GM19238 (cell line): ENCODE measurements around the gene RGS2.
A peak's percentile ranks its signal among the peaks of the same experiment; 100 is the strongest.

Source experiments
- DNase-seq: peaks from one replicate; pipeline ENCODE4 v3.0.0; 2011; ENCODE audit warnings: low spot score; ENCODE audit not compliant: insufficient read length

RGS2 gene

GRCh38 chr1:192808518-192809306 is at the start of gene RGS2:
RGS2 (plus strand) TSS chr1:192809039; CDS start chr1:192809072, 33 bp downstream.
- DNase-seq = peak; percentile 71

- no peak for DNase-seq
Measured at GRCh38 chr1:192759104-192759503, 49.7 kb upstream of the RGS2 start.

GRCh38 chr1:192762265-192762664 is 46.6 kb upstream of the RGS2 start:
- DNase-seq = no peak

- DNase-seq = no peak
Measured at GRCh38 chr1:192763243-192763642, 45.6 kb upstream of the RGS2 start.

GRCh38 chr1:192763756-192764155 is 45.1 kb upstream of the RGS2 start:
- no peak for DNase-seq

GRCh38 chr1:192764675-192765074 is 44.2 kb upstream of the RGS2 start:
- no peak for DNase-seq

- DNase-seq = no peak
Measured at GRCh38 chr1:192766009-192766625, 42.7 kb upstream of the RGS2 start.

- DNase-seq = no peak
Measured at GRCh38 chr1:192766876-192767275, 42.0 kb upstream of the RGS2 start.

- no peak for DNase-seq
Measured at GRCh38 chr1:192767798-192768197, 41.0 kb upstream of the RGS2 start.

- no peak for DNase-seq
Measured at GRCh38 chr1:192768463-192768862, 40.4 kb upstream of the RGS2 start.

- no peak for DNase-seq
Measured at GRCh38 chr1:192771341-192771740, 37.5 kb upstream of the RGS2 start.

- no peak for DNase-seq
Measured at GRCh38 chr1:192775631-192776030, 33.2 kb upstream of the RGS2 start.

GRCh38 chr1:192776206-192776605 is 32.6 kb upstream of the RGS2 start:
- no peak for DNase-seq

GRCh38 chr1:192776998-192777397 is 31.8 kb upstream of the RGS2 start:
- DNase-seq = no peak

- no peak for DNase-seq
Measured at GRCh38 chr1:192783791-192784190, 25.0 kb upstream of the RGS2 start.

GRCh38 chr1:192784397-192784796 is 24.4 kb upstream of the RGS2 start:
- no peak for DNase-seq

- no peak for DNase-seq
Measured at GRCh38 chr1:192786576-192786975, 22.3 kb upstream of the RGS2 start.

- no peak for DNase-seq
Measured at GRCh38 chr1:192787914-192788585, 20.8 kb upstream of the RGS2 start.

GRCh38 chr1:192789871-192790270 is 19.0 kb upstream of the RGS2 start:
- no peak for DNase-seq

GRCh38 chr1:192792628-192793027 is 16.2 kb upstream of the RGS2 start:
- no peak for DNase-seq

GRCh38 chr1:192793983-192794767 is 14.7 kb upstream of the RGS2 start:
- no peak for DNase-seq

- DNase-seq = no peak
Measured at GRCh38 chr1:192794768-192795035, 14.1 kb upstream of the RGS2 start.
